ENCODE results near the gene SPRED1.

DNA sequence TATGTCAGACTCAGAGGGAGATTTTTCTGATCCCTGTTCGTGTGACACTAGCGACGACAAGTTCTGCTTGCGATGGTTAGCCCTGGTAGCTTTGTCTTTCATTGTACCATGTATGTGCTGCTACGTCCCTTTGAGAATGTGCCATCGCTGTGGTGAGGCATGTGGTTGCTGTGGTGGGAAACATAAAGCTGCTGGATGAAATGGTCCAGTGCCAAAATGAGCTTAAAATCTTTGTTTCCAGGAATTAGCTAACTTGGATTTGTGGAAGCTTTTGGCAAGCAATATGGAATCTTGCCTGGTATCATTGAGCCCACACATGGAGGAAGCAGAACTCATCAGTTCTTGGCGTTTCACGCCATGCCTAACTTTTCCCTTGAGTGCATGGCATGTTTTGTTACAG is 98.8 kb downstream of the SPRED1 start:
- TF ChIP-seq, protein P1, sequence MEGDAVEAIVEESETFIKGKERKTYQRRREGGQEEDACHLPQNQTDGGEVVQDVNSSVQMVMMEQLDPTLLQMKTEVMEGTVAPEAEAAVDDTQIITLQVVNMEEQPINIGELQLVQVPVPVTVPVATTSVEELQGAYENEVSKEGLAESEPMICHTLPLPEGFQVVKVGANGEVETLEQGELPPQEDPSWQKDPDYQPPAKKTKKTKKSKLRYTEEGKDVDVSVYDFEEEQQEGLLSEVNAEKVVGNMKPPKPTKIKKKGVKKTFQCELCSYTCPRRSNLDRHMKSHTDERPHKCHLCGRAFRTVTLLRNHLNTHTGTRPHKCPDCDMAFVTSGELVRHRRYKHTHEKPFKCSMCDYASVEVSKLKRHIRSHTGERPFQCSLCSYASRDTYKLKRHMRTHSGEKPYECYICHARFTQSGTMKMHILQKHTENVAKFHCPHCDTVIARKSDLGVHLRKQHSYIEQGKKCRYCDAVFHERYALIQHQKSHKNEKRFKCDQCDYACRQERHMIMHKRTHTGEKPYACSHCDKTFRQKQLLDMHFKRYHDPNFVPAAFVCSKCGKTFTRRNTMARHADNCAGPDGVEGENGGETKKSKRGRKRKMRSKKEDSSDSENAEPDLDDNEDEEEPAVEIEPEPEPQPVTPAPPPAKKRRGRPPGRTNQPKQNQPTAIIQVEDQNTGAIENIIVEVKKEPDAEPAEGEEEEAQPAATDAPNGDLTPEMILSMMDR (IDR thresholded peaks at IDR 0.05): no peak
- no peak for TF ChIP-seq POLR2A (IDR thresholded peaks at IDR 0.05)
- TF ChIP-seq POLR2AphosphoS5 (IDR thresholded peaks at IDR 0.05): no peak
